HepG2 (cell line): Measurements from ENCODE around the gene PCYT2. TPM values are rescaled to one million over a fixed set of nuclear protein-coding genes. Genes with fewer than 3 reads are reported as not detected.

ENCODE experiments used
- ARNT ChIP-seq: fragments of 450-650 bp; IDR thresholded peaks from 2 replicates; pipeline ENCODE4 v1.6.1; 2017
- CEBPB ChIP-seq: IDR thresholded peaks from 2 replicates; pipeline ENCODE4 v1.6.1; 2011; ENCODE audit warnings: low read depth, low read length, improper control_type of control experiment, borderline replicate concordance
- JDP2 ChIP-seq: sonication (generic); formaldehyde crosslinking; IDR thresholded peaks from 2 replicates; pipeline ENCODE4 v1.8.1; 2022; ENCODE audit warnings: missing genetic modification reagents, borderline replicate concordance
- KAT7 ChIP-seq: IDR thresholded peaks from 2 replicates; pipeline ENCODE4 v1.6.1; 2018; ENCODE audit warnings: borderline replicate concordance, missing compliant biosample characterization
- KLF11 ChIP-seq: IDR thresholded peaks from 2 replicates; pipeline ENCODE4 v1.6.1; 2016; ENCODE audit warnings: missing compliant biosample characterization
- MLLT10 ChIP-seq: sonication (generic); formaldehyde crosslinking; IDR thresholded peaks from 2 replicates; pipeline ENCODE4 v1.4.0; 2020; ENCODE audit warnings: missing genetic modification reagents
- NFE2L2 ChIP-seq: fragments of 150-350 bp; IDR thresholded peaks from 2 replicates; pipeline ENCODE4 v1.6.1; 2014; ENCODE audit warnings: low read length
- PHF8 ChIP-seq: sonication (generic); formaldehyde crosslinking; IDR thresholded peaks from 2 replicates; pipeline ENCODE4 v1.5.0; 2020; ENCODE audit warnings: missing genetic modification reagents
- ZFP1 ChIP-seq: IDR thresholded peaks from 2 replicates; pipeline ENCODE4 v1.6.1; 2016
- ZNF276 ChIP-seq: sonication (generic); formaldehyde crosslinking; IDR thresholded peaks from 2 replicates; pipeline ENCODE4 v1.4.0; 2020; ENCODE audit warnings: mild to moderate bottlenecking, low read depth, missing genetic modification reagents
- ZNF567 ChIP-seq: sonication (generic); formaldehyde crosslinking; IDR thresholded peaks from 2 replicates; pipeline ENCODE4 v1.8.1; 2023; ENCODE audit warnings: mild to moderate bottlenecking, missing genetic modification reagents, borderline replicate concordance
- ZNF724P ChIP-seq: sonication (generic); formaldehyde crosslinking; IDR thresholded peaks from 2 replicates; pipeline ENCODE4 v1.8.0; 2022; ENCODE audit warnings: missing genetic modification reagents, borderline replicate concordance
- ZNF775 ChIP-seq: sonication (generic); formaldehyde crosslinking; IDR thresholded peaks from 2 replicates; pipeline ENCODE4 v1.4.0; 2020; ENCODE audit warnings: missing genetic modification reagents, mild to moderate bottlenecking, moderate library complexity, borderline replicate concordance
- polyA plus RNA-seq, 8 experiments: library from polyadenylated mRNA; depleted of rRNA in 3 of 8; stranded (reverse) in 7 of 8; unstranded in 1 of 8; fragments of >200 nt; fragmentation: Illumina TruSeq in 4 of 8; extraction: Trizol in 4 of 8; gene quantifications; 2 replicates each; pipeline versions ENCODE4 v1.2.1 to v1.2.3, GENCODE V29; 2011 to 2016; ENCODE audit warnings: low read depth in 4 of 8, missing spikeins in 1 of 8, mixed read lengths in 1 of 8; ENCODE audit not compliant: insufficient read depth in 1 of 8
- total RNA-seq, 5 experiments: library from RNA; depleted of rRNA; stranded (reverse); fragments of >200 nt; fragmentation: Illumina TruSeq; extraction: Trizol; gene quantifications; 2 replicates each; pipeline ENCODE4 v1.2.3, GENCODE V29; 2016; ENCODE audit warnings: low read depth in 1 of 5
- TF ChIP-seq, protein P1 (sequence below): sonication (generic); formaldehyde crosslinking; IDR thresholded peaks from 2 replicates; pipeline ENCODE4 v1.4.0; 2020; ENCODE audit warnings: missing genetic modification reagents
- TF ChIP-seq, protein P2 (sequence below): sonication (generic); formaldehyde crosslinking; IDR thresholded peaks from 2 replicates; pipeline ENCODE4 v1.5.1; 2020; ENCODE audit warnings: missing genetic modification reagents, mild to moderate bottlenecking, borderline replicate concordance
- TF ChIP-seq, protein P3 (sequence below): sonication (generic); formaldehyde crosslinking; conservative IDR thresholded peaks from 2 replicates; pipeline ENCODE4 v1.4.0; 2020; ENCODE audit warnings: mild to moderate bottlenecking, missing genetic modification reagents, moderate library complexity

The PCYT2 gene
- total and polyA plus RNA-seq, 2 of the 13 experiments (the other 11 are each of a cell fraction or from before 2014, with no cell fraction given) = 147 to 297 TPM

GRCh38 chr17:81927653-81928543, 16.7 kb upstream of the PCYT2 start, which contains the start of gene MAFG (continued):
- TF ChIP-seq ZNF276 (CRISPR knock-in tag) = peak; percentile 89; the same call in 1 of the 2 replicates
- TF ChIP-seq NFE2L2 = no peak
- TF ChIP-seq ZNF775 = no peak
- TF ChIP-seq KLF11 (CRISPR knock-in tag) = no peak
- TF ChIP-seq, protein P1, sequence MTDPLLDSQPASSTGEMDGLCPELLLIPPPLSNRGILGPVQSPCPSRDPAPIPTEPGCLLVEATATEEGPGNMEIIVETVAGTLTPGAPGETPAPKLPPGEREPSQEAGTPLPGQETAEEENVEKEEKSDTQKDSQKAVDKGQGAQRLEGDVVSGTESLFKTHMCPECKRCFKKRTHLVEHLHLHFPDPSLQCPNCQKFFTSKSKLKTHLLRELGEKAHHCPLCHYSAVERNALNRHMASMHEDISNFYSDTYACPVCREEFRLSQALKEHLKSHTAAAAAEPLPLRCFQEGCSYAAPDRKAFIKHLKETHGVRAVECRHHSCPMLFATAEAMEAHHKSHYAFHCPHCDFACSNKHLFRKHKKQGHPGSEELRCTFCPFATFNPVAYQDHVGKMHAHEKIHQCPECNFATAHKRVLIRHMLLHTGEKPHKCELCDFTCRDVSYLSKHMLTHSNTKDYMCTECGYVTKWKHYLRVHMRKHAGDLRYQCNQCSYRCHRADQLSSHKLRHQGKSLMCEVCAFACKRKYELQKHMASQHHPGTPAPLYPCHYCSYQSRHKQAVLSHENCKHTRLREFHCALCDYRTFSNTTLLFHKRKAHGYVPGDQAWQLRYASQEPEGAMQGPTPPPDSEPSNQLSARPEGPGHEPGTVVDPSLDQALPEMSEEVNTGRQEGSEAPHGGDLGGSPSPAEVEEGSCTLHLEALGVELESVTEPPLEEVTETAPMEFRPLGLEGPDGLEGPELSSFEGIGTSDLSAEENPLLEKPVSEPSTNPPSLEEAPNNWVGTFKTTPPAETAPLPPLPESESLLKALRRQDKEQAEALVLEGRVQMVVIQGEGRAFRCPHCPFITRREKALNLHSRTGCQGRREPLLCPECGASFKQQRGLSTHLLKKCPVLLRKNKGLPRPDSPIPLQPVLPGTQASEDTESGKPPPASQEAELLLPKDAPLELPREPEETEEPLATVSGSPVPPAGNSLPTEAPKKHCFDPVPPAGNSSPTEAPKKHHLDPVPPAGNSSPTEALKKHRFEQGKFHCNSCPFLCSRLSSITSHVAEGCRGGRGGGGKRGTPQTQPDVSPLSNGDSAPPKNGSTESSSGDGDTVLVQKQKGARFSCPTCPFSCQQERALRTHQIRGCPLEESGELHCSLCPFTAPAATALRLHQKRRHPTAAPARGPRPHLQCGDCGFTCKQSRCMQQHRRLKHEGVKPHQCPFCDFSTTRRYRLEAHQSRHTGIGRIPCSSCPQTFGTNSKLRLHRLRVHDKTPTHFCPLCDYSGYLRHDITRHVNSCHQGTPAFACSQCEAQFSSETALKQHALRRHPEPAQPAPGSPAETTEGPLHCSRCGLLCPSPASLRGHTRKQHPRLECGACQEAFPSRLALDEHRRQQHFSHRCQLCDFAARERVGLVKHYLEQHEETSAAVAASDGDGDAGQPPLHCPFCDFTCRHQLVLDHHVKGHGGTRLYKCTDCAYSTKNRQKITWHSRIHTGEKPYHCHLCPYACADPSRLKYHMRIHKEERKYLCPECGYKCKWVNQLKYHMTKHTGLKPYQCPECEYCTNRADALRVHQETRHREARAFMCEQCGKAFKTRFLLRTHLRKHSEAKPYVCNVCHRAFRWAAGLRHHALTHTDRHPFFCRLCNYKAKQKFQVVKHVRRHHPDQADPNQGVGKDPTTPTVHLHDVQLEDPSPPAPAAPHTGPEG (CRISPR knock-in tag) = peak; percentile 86
- TF ChIP-seq MLLT10 (CRISPR knock-in tag) = no peak
- TF ChIP-seq ZFP1 (CRISPR knock-in tag) = no peak
- no peak for TF ChIP-seq ARNT
- TF ChIP-seq PHF8 (CRISPR knock-in tag) = peak; percentile 49; the same call in 1 of the 2 replicates
- TF ChIP-seq, protein P2, sequence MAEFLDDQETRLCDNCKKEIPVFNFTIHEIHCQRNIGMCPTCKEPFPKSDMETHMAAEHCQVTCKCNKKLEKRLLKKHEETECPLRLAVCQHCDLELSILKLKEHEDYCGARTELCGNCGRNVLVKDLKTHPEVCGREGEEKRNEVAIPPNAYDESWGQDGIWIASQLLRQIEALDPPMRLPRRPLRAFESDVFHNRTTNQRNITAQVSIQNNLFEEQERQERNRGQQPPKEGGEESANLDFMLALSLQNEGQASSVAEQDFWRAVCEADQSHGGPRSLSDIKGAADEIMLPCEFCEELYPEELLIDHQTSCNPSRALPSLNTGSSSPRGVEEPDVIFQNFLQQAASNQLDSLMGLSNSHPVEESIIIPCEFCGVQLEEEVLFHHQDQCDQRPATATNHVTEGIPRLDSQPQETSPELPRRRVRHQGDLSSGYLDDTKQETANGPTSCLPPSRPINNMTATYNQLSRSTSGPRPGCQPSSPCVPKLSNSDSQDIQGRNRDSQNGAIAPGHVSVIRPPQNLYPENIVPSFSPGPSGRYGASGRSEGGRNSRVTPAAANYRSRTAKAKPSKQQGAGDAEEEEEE = no peak
- peak; percentile 79; the same call in 1 of the 2 replicates for TF ChIP-seq ZNF724P
- TF ChIP-seq JDP2 (CRISPR knock-in tag) = no peak; the same call in 1 of the 2 replicates
- TF ChIP-seq CEBPB = peak; percentile 20; the same call in 1 of the 2 replicates
- TF ChIP-seq, protein P3, sequence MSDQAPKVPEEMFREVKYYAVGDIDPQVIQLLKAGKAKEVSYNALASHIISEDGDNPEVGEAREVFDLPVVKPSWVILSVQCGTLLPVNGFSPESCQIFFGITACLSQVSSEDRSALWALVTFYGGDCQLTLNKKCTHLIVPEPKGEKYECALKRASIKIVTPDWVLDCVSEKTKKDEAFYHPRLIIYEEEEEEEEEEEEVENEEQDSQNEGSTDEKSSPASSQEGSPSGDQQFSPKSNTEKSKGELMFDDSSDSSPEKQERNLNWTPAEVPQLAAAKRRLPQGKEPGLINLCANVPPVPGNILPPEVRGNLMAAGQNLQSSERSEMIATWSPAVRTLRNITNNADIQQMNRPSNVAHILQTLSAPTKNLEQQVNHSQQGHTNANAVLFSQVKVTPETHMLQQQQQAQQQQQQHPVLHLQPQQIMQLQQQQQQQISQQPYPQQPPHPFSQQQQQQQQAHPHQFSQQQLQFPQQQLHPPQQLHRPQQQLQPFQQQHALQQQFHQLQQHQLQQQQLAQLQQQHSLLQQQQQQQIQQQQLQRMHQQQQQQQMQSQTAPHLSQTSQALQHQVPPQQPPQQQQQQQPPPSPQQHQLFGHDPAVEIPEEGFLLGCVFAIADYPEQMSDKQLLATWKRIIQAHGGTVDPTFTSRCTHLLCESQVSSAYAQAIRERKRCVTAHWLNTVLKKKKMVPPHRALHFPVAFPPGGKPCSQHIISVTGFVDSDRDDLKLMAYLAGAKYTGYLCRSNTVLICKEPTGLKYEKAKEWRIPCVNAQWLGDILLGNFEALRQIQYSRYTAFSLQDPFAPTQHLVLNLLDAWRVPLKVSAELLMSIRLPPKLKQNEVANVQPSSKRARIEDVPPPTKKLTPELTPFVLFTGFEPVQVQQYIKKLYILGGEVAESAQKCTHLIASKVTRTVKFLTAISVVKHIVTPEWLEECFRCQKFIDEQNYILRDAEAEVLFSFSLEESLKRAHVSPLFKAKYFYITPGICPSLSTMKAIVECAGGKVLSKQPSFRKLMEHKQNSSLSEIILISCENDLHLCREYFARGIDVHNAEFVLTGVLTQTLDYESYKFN (CRISPR knock-in tag) = peak; percentile 65; the same call in 1 of the 2 replicates
- peak; percentile 82; the same call in 1 of the 2 replicates for TF ChIP-seq ZNF567
- peak; percentile 72; the same call in 1 of the 2 replicates for TF ChIP-seq KAT7 (CRISPR knock-in tag)
